HepG2 (cell line): ENCODE data around the gene ZNF106. TPM values are rescaled to one million over a fixed set of nuclear protein-coding genes. Genes with fewer than 3 reads are reported as not detected.

Experiments
- ATAC-seq: fragments of 200-7000 bp; cut with Tn5 transposase; 3 replicates; pipeline ENCODE4 v1.9.1; 2020; ENCODE audit warnings: mild to moderate bottlenecking, moderate library complexity
- BruUV-seq: library from RNA; stranded (reverse); fragments of 400-500 nt; replicated peaks from 2 replicates; lab custom pipeline; 2021; lab: Mats Ljungman, UMichigan
- CTCF ChIA-PET: fragments of 300-600 bp; formaldehyde crosslinking; extraction: SDS; loops from one replicate; lab custom pipeline; 2021; ENCODE audit warnings: low total read pairs, inconsistent platforms, low intra/inter-chr PET ratio; lab: Yijun Ruan, JAX
- POLR2A ChIA-PET: fragments of 350-600 bp; sonication (Branson Sonifier 250); formaldehyde crosslinking; loops from one replicate; lab custom pipeline; 2020; ENCODE audit warnings: antibody characterized with exemption, inconsistent platforms; lab: Yijun Ruan, JAX
- DNase-seq: peaks from one replicate; pipeline ENCODE4 v3.0.0-alpha.2; 2015; ENCODE audit warnings: low spot score
- FAIRE-seq: peaks from 3 replicates; lab custom pipeline; 2011; peaks lifted over from hg19 to GRCh38; lab: Jason Lieb, UNC
- H2AFZ ChIP-seq: one replicate; pipeline ENCODE4 v1.6.1; 2011; ENCODE audit warnings: low read length, inconsistent platforms
- H3K27ac ChIP-seq: fragments of 300-600 bp; 3 replicates; pipeline ENCODE4 v1.8.0; 2011; ENCODE audit warnings: mixed run types, mild to moderate bottlenecking, mixed read lengths, low read length, inconsistent platforms; ENCODE audit not compliant: insufficient read depth; ENCODE audit errors: extremely low read length
- H3K27me3 ChIP-seq, 2 experiments: fragments of 200-600 bp in 1 of 2; 2 replicates in 1 of 2; 3 replicates in 1 of 2; pipeline versions ENCODE4 v1.6.0 to v1.8.0; 2011; ENCODE audit warnings: low read length in 2 of 2, mild to moderate bottlenecking in 2 of 2, moderate library complexity in 2 of 2, inconsistent platforms in 1 of 2; ENCODE audit not compliant: insufficient read depth in 2 of 2, control insufficient read depth in 1 of 2
- H3K36me3 ChIP-seq, 2 experiments: fragments of 200-600 bp in 1 of 2; replicated peaks in 1 of 2; 2 replicates in 1 of 2; 3 replicates in 1 of 2; pipeline versions ENCODE4 v1.5.1 to v1.8.0; 2011; ENCODE audit warnings: low read length in 2 of 2, inconsistent platforms in 1 of 2; ENCODE audit not compliant: insufficient read depth in 2 of 2, control insufficient read depth in 1 of 2
- H3K4me1 ChIP-seq: 2 replicates; pipeline ENCODE4 v1.5.1; 2012; ENCODE audit warnings: low read length, inconsistent platforms; ENCODE audit not compliant: insufficient read depth
- H3K4me2 ChIP-seq: 2 replicates; pipeline ENCODE4 v1.6.0; 2011; ENCODE audit warnings: low read depth, low read length, inconsistent platforms
- H3K4me3 ChIP-seq, 3 experiments: fragments of 200-600 bp in 1 of 3; sonication (generic), shearing (Covaris generic) in 1 of 3; replicated peaks in 1 of 3; 2 replicates each; pipeline ENCODE4 v1.5.1; 2011 to 2016; ENCODE audit warnings: low read length in 3 of 3, inconsistent platforms in 2 of 3, low read depth in 2 of 3, mild to moderate bottlenecking in 2 of 3, control low read depth in 1 of 3, mixed read lengths in 1 of 3; ENCODE audit not compliant: insufficient read depth in 1 of 3
- H3K79me2 ChIP-seq: one replicate; pipeline ENCODE4 v1.6.1; 2011; ENCODE audit warnings: low read length, inconsistent platforms; ENCODE audit not compliant: insufficient read depth
- H3K9ac ChIP-seq: 2 replicates; pipeline ENCODE4 v1.6.0; 2011; ENCODE audit warnings: mild to moderate bottlenecking, low read depth, low read length, inconsistent platforms; ENCODE audit not compliant: insufficient read depth
- H3K9me3 ChIP-seq: 2 replicates; pipeline ENCODE4 v1.5.1; 2012; ENCODE audit warnings: mild to moderate bottlenecking, low read length
- H4K20me1 ChIP-seq: 2 replicates; pipeline ENCODE4 v1.6.0; 2011; ENCODE audit warnings: inconsistent platforms, mild to moderate bottlenecking, low read length, moderate library complexity; ENCODE audit not compliant: insufficient read depth
- BORCS8-MEF2B ChIP-seq: sonication (generic); formaldehyde crosslinking; IDR thresholded peaks from 2 replicates; pipeline ENCODE4 v1.8.0; 2022; ENCODE audit warnings: mild to moderate bottlenecking, missing genetic modification reagents
- GATA4 ChIP-seq: sonication (generic); IDR thresholded peaks from 2 replicates; pipeline ENCODE4 v1.6.1; 2016; ENCODE audit warnings: antibody characterized with exemption, low read depth, borderline replicate concordance
- MTA3 ChIP-seq: sonication (generic); formaldehyde crosslinking; IDR thresholded peaks from 2 replicates; pipeline ENCODE4 v1.4.0; 2020; ENCODE audit warnings: missing genetic modification reagents
- NAIF1 ChIP-seq: sonication (generic); formaldehyde crosslinking; IDR thresholded peaks from 2 replicates; pipeline ENCODE4 v1.5.0; 2020; ENCODE audit warnings: mild to moderate bottlenecking, missing genetic modification reagents, borderline replicate concordance
- NFATC3 ChIP-seq: sonication (generic); formaldehyde crosslinking; IDR thresholded peaks from 2 replicates; pipeline ENCODE4 v1.5.1; 2020; ENCODE audit warnings: mild to moderate bottlenecking, missing genetic modification reagents
- RBAK ChIP-seq: sonication (generic); formaldehyde crosslinking; IDR thresholded peaks from 2 replicates; pipeline ENCODE4 v1.5.1; 2020; ENCODE audit warnings: mild to moderate bottlenecking, missing genetic modification reagents
- SMARCE1 ChIP-seq: fragments of 450-650 bp; IDR thresholded peaks from 2 replicates; pipeline ENCODE4 v1.6.1; 2017; ENCODE audit warnings: borderline replicate concordance
- ZBTB1 ChIP-seq: sonication (generic); formaldehyde crosslinking; IDR thresholded peaks from 2 replicates; pipeline ENCODE4 v1.4.0; 2020; ENCODE audit warnings: missing genetic modification reagents, borderline replicate concordance
- ZBTB38 ChIP-seq: sonication (generic); formaldehyde crosslinking; IDR thresholded peaks from 2 replicates; pipeline ENCODE4 v1.5.1; 2020; ENCODE audit warnings: mild to moderate bottlenecking, missing genetic modification reagents
- ZBTB7B ChIP-seq: sonication (generic); formaldehyde crosslinking; IDR thresholded peaks from 2 replicates; pipeline ENCODE4 v1.4.0; 2020; ENCODE audit warnings: missing genetic modification reagents
- ZC3H4 ChIP-seq: sonication (generic); formaldehyde crosslinking; IDR thresholded peaks from 2 replicates; pipeline ENCODE4 v1.4.0; 2020; ENCODE audit warnings: missing genetic modification reagents, borderline replicate concordance
- ZMYM3 ChIP-seq: sonication (generic); formaldehyde crosslinking; IDR thresholded peaks from 2 replicates; pipeline ENCODE4 v1.5.1; 2020; ENCODE audit warnings: mild to moderate bottlenecking, missing genetic modification reagents
- ZNF12 ChIP-seq: sonication (generic); formaldehyde crosslinking; IDR thresholded peaks from 2 replicates; pipeline ENCODE4 v1.5.0; 2020; ENCODE audit warnings: missing genetic modification reagents
- ZNF234 ChIP-seq: sonication (generic); formaldehyde crosslinking; conservative IDR thresholded peaks from 2 replicates; pipeline ENCODE4 v1.5.1; 2020; ENCODE audit warnings: mild to moderate bottlenecking, missing genetic modification reagents
- ZNF253 ChIP-seq: sonication (generic); formaldehyde crosslinking; IDR thresholded peaks from 2 replicates; pipeline ENCODE4 v1.8.0; 2022; ENCODE audit warnings: mild to moderate bottlenecking, missing genetic modification reagents, borderline replicate concordance
- ZNF891 ChIP-seq: sonication (generic); formaldehyde crosslinking; IDR thresholded peaks from 2 replicates; pipeline ENCODE4 v1.5.0; 2020; ENCODE audit warnings: mild to moderate bottlenecking, missing genetic modification reagents
- WGBS: methylation state at CpG from one replicate; pipeline ENCODE4 v1.1.6; 2017; ENCODE audit warnings: low lambda C conversion rate; 5-methylcytosine and 5-hydroxymethylcytosine counted together
- in situ Hi-C: cut with HindIII; loops from 2 replicates; pipeline ENCODE4 v1.10.0; 2017; ENCODE audit warnings: low pct_unique_long_range_greater_than_20kb; ENCODE audit not compliant: extremely low pct_ligation_motif_present
- intact Hi-C: fragments of 100-400 bp; cut with micrococcal nuclease; formaldehyde crosslinking; loops from one replicate; pipeline ENCODE4 v1.10.0; 2022; ENCODE audit not compliant: unreplicated experiment
- polyA plus RNA-seq, 8 experiments: library from polyadenylated mRNA; depleted of rRNA in 3 of 8; stranded (reverse) in 7 of 8; unstranded in 1 of 8; fragments of >200 nt; fragmentation: Illumina TruSeq in 4 of 8; extraction: Trizol in 4 of 8; gene quantifications; 2 replicates each; pipeline versions ENCODE4 v1.2.1 to v1.2.3, GENCODE V29; 2011 to 2016; ENCODE audit warnings: low read depth in 4 of 8, missing spikeins in 1 of 8, mixed read lengths in 1 of 8; ENCODE audit not compliant: insufficient read depth in 1 of 8
- total RNA-seq, 5 experiments: library from RNA; depleted of rRNA; stranded (reverse); fragments of >200 nt; fragmentation: Illumina TruSeq; extraction: Trizol; gene quantifications; 2 replicates each; pipeline ENCODE4 v1.2.3, GENCODE V29; 2016; ENCODE audit warnings: low read depth in 1 of 5
- TF ChIP-seq, protein P1 (sequence below): sonication (generic); formaldehyde crosslinking; IDR thresholded peaks from 2 replicates; pipeline ENCODE4 v1.4.0; 2020; ENCODE audit warnings: mild to moderate bottlenecking, missing genetic modification reagents
- TF ChIP-seq, protein P2 (sequence below): sonication (generic); formaldehyde crosslinking; IDR thresholded peaks from 2 replicates; pipeline ENCODE4 v1.5.1; 2020; ENCODE audit warnings: mild to moderate bottlenecking, missing genetic modification reagents, borderline replicate concordance
- TF ChIP-seq, protein P3 (sequence below): sonication (generic); formaldehyde crosslinking; IDR thresholded peaks from 2 replicates; pipeline ENCODE4 v1.4.0; 2020; ENCODE audit warnings: missing genetic modification reagents, borderline replicate concordance

ZNF106 gene
- total and polyA plus RNA-seq, 2 of the 13 experiments (the other 11 are each of a cell fraction or from before 2014, with no cell fraction given) = 12.5 to 35.1 TPM

DNA sequence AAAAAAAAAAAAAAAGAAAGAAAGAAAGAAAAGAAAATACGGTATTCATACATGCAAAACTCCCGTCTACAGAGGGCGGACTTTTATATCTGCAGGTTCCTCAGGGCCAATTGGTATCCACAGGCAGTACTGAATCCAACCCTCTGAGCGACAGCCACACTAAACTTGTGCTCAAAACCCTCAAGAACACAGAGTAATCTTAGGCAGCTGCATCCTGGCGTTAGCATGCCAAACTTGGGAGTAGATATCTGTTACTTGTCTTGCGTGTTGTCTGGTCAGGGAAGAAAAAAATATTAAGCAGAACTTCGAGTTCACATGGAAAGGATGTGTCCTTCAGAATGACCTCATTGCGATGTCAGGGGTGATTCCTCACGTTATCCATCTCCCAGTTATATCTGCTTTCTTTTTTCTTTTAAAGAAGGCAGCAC, 17.3 kb upstream of the ZNF106 start:
- FAIRE-seq (no peak), DNase-seq (no peak), ATAC-seq (no peak)
- TF ChIP-seq ZBTB38 (CRISPR knock-in tag) (no peak), ZMYM3 (no peak), ZNF234 (no peak), ZBTB1 (CRISPR knock-in tag) (no peak), ZBTB7B (CRISPR knock-in tag) (no peak), ZNF12 (CRISPR knock-in tag) (no peak), GATA4 (no peak), SMARCE1 (no peak), ZNF891 (CRISPR knock-in tag) (no peak), ZNF253 (CRISPR knock-in tag) (no peak), RBAK (CRISPR knock-in tag) (no peak), NFATC3 (CRISPR knock-in tag) (no peak), NAIF1 (CRISPR knock-in tag) (no peak), BORCS8-MEF2B (CRISPR knock-in tag) (no peak), MTA3 (CRISPR knock-in tag) (no peak), ZC3H4 (CRISPR knock-in tag) (no peak)
- TF ChIP-seq, protein P1, sequence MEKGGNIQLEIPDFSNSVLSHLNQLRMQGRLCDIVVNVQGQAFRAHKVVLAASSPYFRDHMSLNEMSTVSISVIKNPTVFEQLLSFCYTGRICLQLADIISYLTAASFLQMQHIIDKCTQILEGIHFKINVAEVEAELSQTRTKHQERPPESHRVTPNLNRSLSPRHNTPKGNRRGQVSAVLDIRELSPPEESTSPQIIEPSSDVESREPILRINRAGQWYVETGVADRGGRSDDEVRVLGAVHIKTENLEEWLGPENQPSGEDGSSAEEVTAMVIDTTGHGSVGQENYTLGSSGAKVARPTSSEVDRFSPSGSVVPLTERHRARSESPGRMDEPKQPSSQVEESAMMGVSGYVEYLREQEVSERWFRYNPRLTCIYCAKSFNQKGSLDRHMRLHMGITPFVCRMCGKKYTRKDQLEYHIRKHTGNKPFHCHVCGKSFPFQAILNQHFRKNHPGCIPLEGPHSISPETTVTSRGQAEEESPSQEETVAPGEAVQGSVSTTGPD = no peak
- TF ChIP-seq, protein P2, sequence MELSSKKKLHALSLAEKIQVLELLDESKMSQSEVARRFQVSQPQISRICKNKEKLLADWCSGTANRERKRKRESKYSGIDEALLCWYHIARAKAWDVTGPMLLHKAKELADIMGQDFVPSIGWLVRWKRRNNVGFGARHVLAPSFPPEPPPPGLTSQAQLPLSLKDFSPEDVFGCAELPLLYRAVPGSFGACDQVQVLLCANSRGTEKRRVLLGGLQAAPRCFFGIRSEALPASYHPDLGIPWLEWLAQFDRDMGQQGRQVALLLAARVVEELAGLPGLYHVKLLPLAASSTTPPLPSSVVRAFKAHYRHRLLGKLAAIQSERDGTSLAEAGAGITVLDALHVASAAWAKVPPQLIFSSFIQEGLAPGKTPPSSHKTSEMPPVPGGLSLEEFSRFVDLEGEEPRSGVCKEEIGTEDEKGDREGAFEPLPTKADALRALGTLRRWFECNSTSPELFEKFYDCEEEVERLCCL (CRISPR knock-in tag) = no peak
- TF ChIP-seq, protein P3, sequence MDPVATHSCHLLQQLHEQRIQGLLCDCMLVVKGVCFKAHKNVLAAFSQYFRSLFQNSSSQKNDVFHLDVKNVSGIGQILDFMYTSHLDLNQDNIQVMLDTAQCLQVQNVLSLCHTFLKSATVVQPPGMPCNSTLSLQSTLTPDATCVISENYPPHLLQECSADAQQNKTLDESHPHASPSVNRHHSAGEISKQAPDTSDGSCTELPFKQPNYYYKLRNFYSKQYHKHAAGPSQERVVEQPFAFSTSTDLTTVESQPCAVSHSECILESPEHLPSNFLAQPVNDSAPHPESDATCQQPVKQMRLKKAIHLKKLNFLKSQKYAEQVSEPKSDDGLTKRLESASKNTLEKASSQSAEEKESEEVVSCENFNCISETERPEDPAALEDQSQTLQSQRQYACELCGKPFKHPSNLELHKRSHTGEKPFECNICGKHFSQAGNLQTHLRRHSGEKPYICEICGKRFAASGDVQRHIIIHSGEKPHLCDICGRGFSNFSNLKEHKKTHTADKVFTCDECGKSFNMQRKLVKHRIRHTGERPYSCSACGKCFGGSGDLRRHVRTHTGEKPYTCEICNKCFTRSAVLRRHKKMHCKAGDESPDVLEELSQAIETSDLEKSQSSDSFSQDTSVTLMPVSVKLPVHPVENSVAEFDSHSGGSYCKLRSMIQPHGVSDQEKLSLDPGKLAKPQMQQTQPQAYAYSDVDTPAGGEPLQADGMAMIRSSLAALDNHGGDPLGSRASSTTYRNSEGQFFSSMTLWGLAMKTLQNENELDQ = no peak
- intact Hi-C loops (no loop called here), in situ Hi-C loops (no loop called here)
- Histone ChIP-seq H3K4me2 (no peak overlapping the region), H3K27ac (no peak overlapping the region), H3K9me3 (no peaks in the 10 kb centered on the region), H2AFZ (no peak overlapping the region), H3K4me3 (no peak overlapping the region), H3K4me1 (no peaks in the 10 kb centered on the region), H3K9ac (no peak overlapping the region), H3K36me3 (peaks cover 0 to 25% of the 10 kb centered on the region in 2 experiments; a peak in 2 of 5 replicates), H4K20me1 (no peaks in the 10 kb centered on the region), H3K79me2 (peaks cover 3% of the 10 kb centered on the region), H3K27me3 (no peaks in the 10 kb centered on the region)
- 94% methylated on average over 9 of the region's 9 CpGs for WGBS
- no TSS peak for BruUV-seq
- ChIA-PET POLR2A (no interaction called here), CTCF (no interaction called here)
